Measurements from ENCODE around the gene MANF.

GRCh38 chr3:51358981-51359380 is 26.1 kb upstream of the MANF start:
- TF ChIP-seq CTCF (IDR thresholded peaks at IDR 0.05) (no peak), POLR2AphosphoS5 (IDR thresholded peaks at IDR 0.05; ENCODE audit: insufficient read depth in 1 of 2, low read depth in 1 of 2) (no peak), POLR2A (IDR thresholded peaks at IDR 0.05) (no peak)
